H1 (cell line): ENCODE results near the gene TRPM6. TPM values are rescaled to one million over a fixed set of nuclear protein-coding genes. Genes with fewer than 3 reads are reported as not detected.
A peak's percentile ranks its signal among the peaks of the same experiment; 100 is the strongest.

ENCODE experiments used
- CTCF ChIA-PET: fragments of 300-600 bp; sonication (Branson Sonifier 250); formaldehyde crosslinking; loops from one replicate; lab custom pipeline; 2021; ENCODE audit not compliant: partially characterized antibody; lab: Charles Lee
- POLR2A ChIA-PET: fragments of 300-600 bp; sonication (Branson Sonifier 250); formaldehyde crosslinking; loops from one replicate; lab custom pipeline; 2021; ENCODE audit warnings: inconsistent platforms; ENCODE audit not compliant: partially characterized antibody; lab: Charles Lee
- DNase-seq, 2 experiments: peaks; one replicate each; pipeline versions ENCODE4 v3.0.0 to v3.0.0-alpha.2; 2010 to 2022; ENCODE audit warnings: low spot score in 2 of 2, low read depth in 1 of 2, mixed read lengths in 1 of 2
- FAIRE-seq: peaks from 2 replicates; lab custom pipeline; 2011; peaks lifted over from hg19 to GRCh38; lab: Jason Lieb, UNC
- H2AFZ ChIP-seq: 2 replicates; pipeline ENCODE4 v1.8.1; 2012; ENCODE audit warnings: low read length, inconsistent platforms
- H2AK5ac ChIP-seq: 2 replicates; pipeline ENCODE4 v1.6.1; 2013; ENCODE audit warnings: low read depth, low read length
- H2BK120ac ChIP-seq: replicated peaks from 2 replicates; pipeline ENCODE3; 2013; ENCODE audit warnings: low read depth, low read length, inconsistent platforms
- H2BK12ac ChIP-seq: 2 replicates; pipeline ENCODE4 v1.6.1; 2013; ENCODE audit warnings: low read depth, low read length
- H2BK15ac ChIP-seq: 2 replicates; pipeline ENCODE4 v1.6.1; 2013; ENCODE audit warnings: low read length
- H2BK20ac ChIP-seq: 2 replicates; pipeline ENCODE4 v1.6.1; 2013; ENCODE audit warnings: low read length
- H2BK5ac ChIP-seq: 2 replicates; pipeline ENCODE4 v1.6.1; 2013; ENCODE audit warnings: low read depth, low read length
- H3K14ac ChIP-seq: 2 replicates; pipeline ENCODE4 v1.6.1; 2013; ENCODE audit warnings: inconsistent platforms; ENCODE audit not compliant: insufficient read length
- H3K18ac ChIP-seq: 2 replicates; pipeline ENCODE4 v1.6.1; 2013; ENCODE audit warnings: low read length; ENCODE audit errors: extremely low read depth
- H3K23ac ChIP-seq: 2 replicates; pipeline ENCODE4 v1.6.1; 2013; ENCODE audit warnings: inconsistent platforms; ENCODE audit not compliant: insufficient read length
- H3K23me2 ChIP-seq: 2 replicates; pipeline ENCODE4 v1.6.1; 2013; ENCODE audit warnings: low read depth, low read length
- H3K27ac ChIP-seq: 2 replicates; pipeline ENCODE4 v1.6.1; 2011; ENCODE audit warnings: low read depth, low read length, inconsistent platforms
- H3K27me3 ChIP-seq, 4 experiments: replicated peaks in 1 of 4; 1 replicate in 1 of 4; 2 replicates in 3 of 4; pipeline versions ENCODE4 v1.6.1 to v1.8.1; 2011 to 2013; ENCODE audit warnings: low read length in 3 of 4, mild to moderate bottlenecking in 3 of 4, inconsistent platforms in 2 of 4, mixed read lengths in 2 of 4, moderate library complexity in 1 of 4; ENCODE audit not compliant: control insufficient read depth in 3 of 4, insufficient read depth in 3 of 4; ENCODE audit errors: extremely low read depth in 1 of 4
- H3K36me3 ChIP-seq, 4 experiments: 2 replicates each; pipeline versions ENCODE4 v1.6.1 to v1.8.1; 2011 to 2013; ENCODE audit warnings: mild to moderate bottlenecking in 4 of 4, low read length in 3 of 4, moderate library complexity in 2 of 4, control low read depth in 1 of 4, inconsistent platforms in 1 of 4; ENCODE audit not compliant: insufficient read depth in 4 of 4, control insufficient read depth in 2 of 4
- H3K4ac ChIP-seq: replicated peaks from 2 replicates; pipeline ENCODE3; 2013; ENCODE audit warnings: low read length, low read depth, mixed read lengths, inconsistent platforms; ENCODE audit not compliant: insufficient read length
- H3K4me1 ChIP-seq, 4 experiments: replicated peaks in 1 of 4; 1 replicate in 1 of 4; 2 replicates in 3 of 4; pipeline versions ENCODE4 v1.6.1 to v1.8.1; 2011 to 2013; ENCODE audit warnings: low read length in 3 of 4, inconsistent platforms in 2 of 4, mixed read lengths in 1 of 4; ENCODE audit not compliant: insufficient read depth in 4 of 4, control insufficient read depth in 3 of 4
- H3K4me2 ChIP-seq, 2 experiments: 2 replicates each; pipeline versions ENCODE4 v1.6.1 to v1.8.1; 2011 to 2013; ENCODE audit warnings: low read depth in 2 of 2, low read length in 2 of 2, control low read depth in 1 of 2, inconsistent platforms in 1 of 2, mild to moderate bottlenecking in 1 of 2; ENCODE audit not compliant: insufficient read depth in 1 of 2
- H3K4me3 ChIP-seq, 4 experiments: fragments of 200-600, 300-600 bp in 1 of 4; sonication (generic), shearing (Covaris generic), sonication (Bioruptor Twin) in 1 of 4; 2 replicates each; pipeline versions ENCODE4 v1.5.1 to v1.8.1; 2011 to 2016; ENCODE audit warnings: low read length in 4 of 4, low read depth in 3 of 4, control low read depth in 2 of 4, inconsistent platforms in 2 of 4, mild to moderate bottlenecking in 2 of 4, mixed read lengths in 1 of 4, moderate library complexity in 1 of 4; ENCODE audit not compliant: insufficient read depth in 2 of 4; ENCODE audit errors: extremely low read depth in 1 of 4
- H3K56ac ChIP-seq: replicated peaks from 2 replicates; pipeline ENCODE3; 2013; ENCODE audit warnings: low read depth, mild to moderate bottlenecking, mixed read lengths, low read length, inconsistent platforms; ENCODE audit not compliant: insufficient read length
- H3K79me1 ChIP-seq: 2 replicates; pipeline ENCODE4 v1.6.1; 2013; ENCODE audit warnings: low read depth, low read length, control low read depth
- H3K79me2 ChIP-seq, 2 experiments: 2 replicates each; pipeline versions ENCODE4 v1.6.1 to v1.8.1; 2012 to 2013; ENCODE audit warnings: low read length in 2 of 2, mild to moderate bottlenecking in 2 of 2, inconsistent platforms in 1 of 2; ENCODE audit not compliant: insufficient read depth in 2 of 2, control insufficient read depth in 1 of 2
- H3K9ac ChIP-seq, 4 experiments: replicated peaks in 1 of 4; 1 replicate in 1 of 4; 2 replicates in 3 of 4; pipeline versions ENCODE4 v1.6.1 to v1.8.1; 2011 to 2013; ENCODE audit warnings: low read depth in 3 of 4, low read length in 3 of 4, control low read depth in 2 of 4, mild to moderate bottlenecking in 2 of 4, moderate library complexity in 2 of 4, inconsistent platforms in 1 of 4; ENCODE audit errors: extremely low read depth in 1 of 4
- H3K9me3 ChIP-seq, 2 experiments: 2 replicates each; pipeline versions ENCODE4 v1.6.1 to v1.8.1; 2012 to 2013; ENCODE audit warnings: mild to moderate bottlenecking in 2 of 2, moderate library complexity in 2 of 2, control low read depth in 1 of 2, inconsistent platforms in 1 of 2, low read depth in 1 of 2, low read length in 1 of 2, mixed read lengths in 1 of 2; ENCODE audit not compliant: insufficient read depth in 2 of 2
- H4K20me1 ChIP-seq, 2 experiments: replicated peaks in 1 of 2; 2 replicates each; pipeline versions ENCODE3 to v1.8.1; 2011 to 2013; ENCODE audit warnings: inconsistent platforms in 2 of 2, low read length in 2 of 2, mild to moderate bottlenecking in 1 of 2; ENCODE audit not compliant: insufficient read depth in 2 of 2, control insufficient read depth in 1 of 2
- H4K5ac ChIP-seq: 2 replicates; pipeline ENCODE4 v1.6.1; 2013; ENCODE audit warnings: low read length, low read depth, mixed read lengths, inconsistent platforms; ENCODE audit not compliant: insufficient read length
- H4K8ac ChIP-seq: 2 replicates; pipeline ENCODE4 v1.8.0; 2013; ENCODE audit warnings: mild to moderate bottlenecking, moderate library complexity, low read length, inconsistent platforms; ENCODE audit not compliant: insufficient read depth; ENCODE audit errors: extremely low read depth
- H4K91ac ChIP-seq: replicated peaks from 2 replicates; pipeline ENCODE3; 2013; ENCODE audit warnings: low read length, mixed read lengths, inconsistent platforms; ENCODE audit not compliant: insufficient read length
- ASH2L ChIP-seq: fragments of 200-600, 300-600 bp; sonication (generic); IDR thresholded peaks from one replicate; pipeline ENCODE4 v1.7.1; 2017; ENCODE audit warnings: low read length
- CTCF ChIP-seq, 3 experiments: IDR thresholded peaks; 1 replicate in 2 of 3; 2 replicates in 1 of 3; pipeline versions ENCODE4 v1.5.1 to v1.6.1; 2011; ENCODE audit warnings: low read length in 3 of 3, mild to moderate bottlenecking in 3 of 3, inconsistent platforms in 2 of 3, low read depth in 1 of 3, moderate library complexity in 1 of 3; ENCODE audit not compliant: insufficient read depth in 1 of 3; ENCODE audit errors: control extremely low read depth in 1 of 3
- JUND ChIP-seq: IDR thresholded peaks from 2 replicates; pipeline ENCODE4 v1.6.1; 2011; ENCODE audit warnings: mild to moderate bottlenecking, improper control_type of control experiment, low read length
- KDM5A ChIP-seq: fragments of 200-600 bp; IDR thresholded peaks from 2 replicates; pipeline ENCODE4 v1.7.1; 2012; ENCODE audit warnings: mild to moderate bottlenecking, low read length, inconsistent platforms, mixed read lengths
- POLR2AphosphoS5 ChIP-seq: IDR thresholded peaks from 2 replicates; pipeline ENCODE4 v1.6.1; 2011; ENCODE audit warnings: low read depth, low read length
- POU5F1 ChIP-seq: IDR thresholded peaks from 2 replicates; pipeline ENCODE4 v1.6.1; 2011; ENCODE audit warnings: low read depth, mild to moderate bottlenecking, low read length, moderate library complexity
- SUZ12 ChIP-seq: fragments of 200-600 bp; sonication (generic); IDR thresholded peaks from 2 replicates; pipeline ENCODE4 v1.6.1; 2012; ENCODE audit warnings: mild to moderate bottlenecking, inconsistent platforms, low read length, moderate library complexity, mixed read lengths
- USF2 ChIP-seq: IDR thresholded peaks from 2 replicates; pipeline ENCODE4 v1.6.1; 2011; ENCODE audit warnings: low read length, improper control_type of control experiment
- YY1 ChIP-seq: IDR thresholded peaks from 2 replicates; pipeline ENCODE4 v1.6.1; 2011; ENCODE audit warnings: low read depth, mild to moderate bottlenecking, low read length
- WGBS, 2 experiments: shearing (Covaris generic) in 1 of 2; methylation state at CpG; one replicate each; pipeline versions ENCODE4 v1.1.6 to v1.1.7; 2013 to 2015; ENCODE audit warnings: low lambda C conversion rate in 2 of 2, mixed read lengths in 2 of 2, inconsistent platforms in 1 of 2, low coverage in 1 of 2, missing lambda C conversion rate in 1 of 2; ENCODE audit not compliant: insufficient replicate concordance in 2 of 2, insufficient coverage in 1 of 2, insufficient read length in 1 of 2; ENCODE audit errors: extremely low coverage in 1 of 2, missing lambda C conversion rate in 1 of 2; 5-methylcytosine and 5-hydroxymethylcytosine counted together
- polyA plus RNA-seq, 7 experiments: library from polyadenylated mRNA; depleted of rRNA in 3 of 7; stranded (reverse) in 5 of 7; unstranded in 2 of 7; fragments of >200 nt in 5 of 7; fragments of 200-250 nt in 2 of 7; gene quantifications; 1 replicate in 5 of 7; 2 replicates in 1 of 7; 4 replicates in 1 of 7; pipeline versions ENCODE4 v1.2.1 to v1.2.3, GENCODE V29; 2011 to 2013; ENCODE audit warnings: missing spikeins in 2 of 7, mixed read lengths in 2 of 7
- total RNA-seq: library from RNA; stranded (reverse); fragmentation: NEBNext Ultra II Directional; extraction: Animal tissue kit (Norgen Biotek cat#: 25700); gene quantifications from 2 replicates; pipeline ENCODE4 v1.2.1, GENCODE V29; 2021

TRPM6 gene
- total and polyA plus RNA-seq, 2 of the 8 experiments (the other 6 are each of a cell fraction or from before 2014, with no cell fraction given), result 0.45 to 1.5 TPM

DNA sequence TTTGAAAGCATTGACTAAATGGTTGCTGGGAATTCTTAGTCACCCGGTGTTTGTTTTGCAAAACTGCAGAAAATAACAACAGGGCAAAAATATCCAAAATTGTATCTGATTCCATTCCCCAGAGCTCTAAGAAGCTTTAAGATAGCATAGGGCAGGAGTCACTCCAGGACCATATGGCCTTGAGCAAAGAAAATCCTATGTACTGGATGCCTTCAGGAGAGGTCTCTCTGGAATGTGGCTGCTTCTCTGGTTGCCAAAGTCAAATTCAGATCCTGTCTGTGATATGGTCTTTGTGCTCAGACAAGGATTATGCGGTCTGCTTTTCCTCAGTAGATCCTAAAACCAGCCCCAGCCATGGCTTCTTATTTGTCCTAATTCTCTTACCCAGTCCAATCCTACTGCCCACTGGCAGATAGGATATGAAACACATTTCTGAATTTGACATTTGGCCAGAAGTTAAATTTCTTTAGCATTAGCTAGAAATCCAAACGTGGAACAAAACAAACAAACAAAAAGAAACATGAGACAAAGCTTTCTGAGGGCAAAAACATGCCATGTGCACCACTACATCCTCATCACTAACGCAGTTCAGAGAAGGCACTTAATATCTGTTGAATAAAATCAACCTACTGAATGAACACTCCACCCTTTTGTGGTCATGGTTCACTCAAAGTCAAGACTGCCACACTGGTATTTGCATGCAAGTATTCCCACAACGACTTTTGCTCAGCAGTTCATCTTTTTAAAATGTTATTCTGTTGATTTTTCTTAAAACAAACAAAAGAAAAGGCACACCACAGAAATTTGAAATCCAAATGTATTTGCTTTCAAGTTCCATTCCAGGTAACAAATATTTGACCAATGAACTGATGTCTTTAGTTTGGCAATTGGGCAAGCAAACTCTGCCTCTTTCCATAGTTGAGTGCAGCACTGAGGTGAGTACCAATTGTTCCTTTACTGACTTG lies 165.7 kb downstream of the TRPM6 start:
- H3K9ac ChIP-seq, result no peak overlapping the region
- H3K79me2 ChIP-seq, result no peaks in the 10 kb centered on the region
- H3K14ac ChIP-seq, result no peak overlapping the region
- H3K56ac ChIP-seq, result no peak overlapping the region
- H3K9me3 ChIP-seq, result no peaks in the 10 kb centered on the region
- no peak overlapping the region for H3K23ac ChIP-seq
- no peaks in the 10 kb centered on the region for H3K27me3 ChIP-seq
- H2BK120ac ChIP-seq, result no peak overlapping the region
- no peak overlapping the region for H4K5ac ChIP-seq
- no peak overlapping the region for H3K27ac ChIP-seq
- no peak overlapping the region for H2BK20ac ChIP-seq
- H2BK12ac ChIP-seq, result no peak overlapping the region
- no peaks in the 10 kb centered on the region for H4K20me1 ChIP-seq
- H3K79me1 ChIP-seq, result no peaks in the 10 kb centered on the region
- no peak overlapping the region for H3K4me3 ChIP-seq
- no peaks in the 10 kb centered on the region for H3K4me1 ChIP-seq
- H4K91ac ChIP-seq, result no peak overlapping the region
- no peak for DNase-seq
- H2BK5ac ChIP-seq, result no peak overlapping the region
- H4K8ac ChIP-seq, result no peak overlapping the region
- no peaks in the 10 kb centered on the region for H3K36me3 ChIP-seq
- peak overlapping the region; percentile 21 for H3K4ac ChIP-seq
- 87% methylated on average over 5 of the region's 5 CpGs; no CpG with 5 or more reads in 1 of the 2 experiments for WGBS, 2 experiments
- ChIA-PET POLR2A (no interaction called here), CTCF (interaction anchor here (1.1 to 1.3 kb wide), 2 partner anchors 11 to 26 kb away, joined by 3 read pairs; no protein-coding TSS in a partner anchor)
- no peak overlapping the region for H2AK5ac ChIP-seq
- H3K18ac ChIP-seq, result no peak overlapping the region
- H3K4me2 ChIP-seq, result no peak overlapping the region
- no peaks in the 10 kb centered on the region; the same call in 1 of the 2 replicates for H3K23me2 ChIP-seq
- FAIRE-seq, result no peak
- H2AFZ ChIP-seq, result no peak overlapping the region
- H2BK15ac ChIP-seq, result no peak overlapping the region
- TF ChIP-seq KDM5A (no peak), USF2 (no peak), SUZ12 (no peak), CTCF (IDR thresholded peaks at IDR 0.05; ENCODE audit: control extremely low read depth in 1 of 3, insufficient read depth in 1 of 3, low read depth in 1 of 3, low read length in 3 of 3) (no peak), YY1 (no peak), POU5F1 (no peak), JUND (no peak), ASH2L (no peak), POLR2AphosphoS5 (no peak)
